ENCODE data around the gene RNF213. TPM values are rescaled to one million over a fixed set of nuclear protein-coding genes. Genes with fewer than 3 reads are reported as not detected.

The RNF213 gene
- total and polyA plus RNA-seq, 4 donors: 18.2 to 104 (median 33.5) TPM

DNA sequence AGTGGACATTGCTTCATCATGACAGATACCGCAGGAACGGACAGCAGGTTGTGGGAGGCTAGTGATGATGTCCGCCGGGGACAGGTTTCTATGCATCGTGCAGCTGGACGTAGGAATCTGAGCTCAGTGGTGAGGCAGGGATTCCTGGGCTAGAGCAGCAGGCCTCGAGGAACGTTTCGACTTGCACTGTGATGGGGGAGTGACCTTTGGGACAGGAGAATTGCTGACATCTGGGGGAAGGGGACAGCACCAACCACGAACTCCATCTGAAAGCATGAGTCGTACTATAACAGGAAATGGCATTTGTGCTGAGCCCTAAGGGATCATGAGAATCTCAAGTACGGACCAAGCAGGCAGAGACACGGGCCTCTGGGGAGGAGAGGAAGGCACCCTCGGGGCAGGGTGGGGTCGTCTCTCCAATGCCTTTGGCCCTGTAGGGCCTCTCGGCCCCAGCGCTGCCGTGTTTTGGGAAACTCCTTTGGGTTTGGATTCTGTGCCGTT is 88.5 kb downstream of the RNF213 start:
- Histone ChIP-seq H3K9ac (ENCODE audit: low read depth in 1 of 2, low read length in 2 of 2) (no peak overlapping the region), H3K4me1 (ENCODE audit: control insufficient read depth in 4 of 4, insufficient read depth in 4 of 4, low read length in 3 of 4) (no peaks in the 10 kb centered on the region), H3K4me3 (ENCODE audit: low read depth in 1 of 3, low read length in 3 of 3) (no peak overlapping the region), H3K36me3 (ENCODE audit: control insufficient read depth in 4 of 4, insufficient read depth in 3 of 4, low read depth in 1 of 4, low read length in 3 of 4) (peaks cover 31 to 97% (median 84%) of the 10 kb centered on the region in 4 donors), H3K27ac (ENCODE audit: low read depth in 1 of 2, low read length in 2 of 2) (no peak overlapping the region), H3K9me3 (ENCODE audit: control insufficient read depth in 4 of 4, low read length in 3 of 4) (no peaks in the 10 kb centered on the region), H3K27me3 (ENCODE audit: control insufficient read depth in 4 of 4, insufficient read depth in 4 of 4, low read length in 3 of 4) (no peaks in the 10 kb centered on the region)
- DNase-seq (ENCODE audit: low spot score): no peak
- 82% methylated on average over 19 of the region's 19 CpGs for WGBS
- TF ChIP-seq RXRA (IDR thresholded peaks at IDR 0.05) (no peak), FOXA2 (IDR thresholded peaks at IDR 0.05) (no peak), GABPA (IDR thresholded peaks at IDR 0.05 in 1 of 2, conservative IDR thresholded peaks at IDR 0.05 in 1 of 2) (no peak), RAD21 (IDR thresholded peaks at IDR 0.05) (no peak), YY1 (IDR thresholded peaks at IDR 0.05) (no peak), NR2F2 (IDR thresholded peaks at IDR 0.05) (no peak), HNF4A (conservative IDR thresholded peaks at IDR 0.05) (no peak), HNF4G (IDR thresholded peaks at IDR 0.05) (no peak), JUND (IDR thresholded peaks at IDR 0.05) (no peak), EGR1 (IDR thresholded peaks at IDR 0.05; ENCODE audit: low read depth in 2 of 2) (no peak)
- TF ChIP-seq, protein P1, sequence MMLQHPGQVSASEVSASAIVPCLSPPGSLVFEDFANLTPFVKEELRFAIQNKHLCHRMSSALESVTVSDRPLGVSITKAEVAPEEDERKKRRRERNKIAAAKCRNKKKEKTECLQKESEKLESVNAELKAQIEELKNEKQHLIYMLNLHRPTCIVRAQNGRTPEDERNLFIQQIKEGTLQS (IDR thresholded peaks at IDR 0.05): no peak
- TF ChIP-seq, protein P2, sequence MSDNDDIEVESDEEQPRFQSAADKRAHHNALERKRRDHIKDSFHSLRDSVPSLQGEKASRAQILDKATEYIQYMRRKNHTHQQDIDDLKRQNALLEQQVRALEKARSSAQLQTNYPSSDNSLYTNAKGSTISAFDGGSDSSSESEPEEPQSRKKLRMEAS (IDR thresholded peaks at IDR 0.05): no peak
- TF ChIP-seq, protein P3, sequence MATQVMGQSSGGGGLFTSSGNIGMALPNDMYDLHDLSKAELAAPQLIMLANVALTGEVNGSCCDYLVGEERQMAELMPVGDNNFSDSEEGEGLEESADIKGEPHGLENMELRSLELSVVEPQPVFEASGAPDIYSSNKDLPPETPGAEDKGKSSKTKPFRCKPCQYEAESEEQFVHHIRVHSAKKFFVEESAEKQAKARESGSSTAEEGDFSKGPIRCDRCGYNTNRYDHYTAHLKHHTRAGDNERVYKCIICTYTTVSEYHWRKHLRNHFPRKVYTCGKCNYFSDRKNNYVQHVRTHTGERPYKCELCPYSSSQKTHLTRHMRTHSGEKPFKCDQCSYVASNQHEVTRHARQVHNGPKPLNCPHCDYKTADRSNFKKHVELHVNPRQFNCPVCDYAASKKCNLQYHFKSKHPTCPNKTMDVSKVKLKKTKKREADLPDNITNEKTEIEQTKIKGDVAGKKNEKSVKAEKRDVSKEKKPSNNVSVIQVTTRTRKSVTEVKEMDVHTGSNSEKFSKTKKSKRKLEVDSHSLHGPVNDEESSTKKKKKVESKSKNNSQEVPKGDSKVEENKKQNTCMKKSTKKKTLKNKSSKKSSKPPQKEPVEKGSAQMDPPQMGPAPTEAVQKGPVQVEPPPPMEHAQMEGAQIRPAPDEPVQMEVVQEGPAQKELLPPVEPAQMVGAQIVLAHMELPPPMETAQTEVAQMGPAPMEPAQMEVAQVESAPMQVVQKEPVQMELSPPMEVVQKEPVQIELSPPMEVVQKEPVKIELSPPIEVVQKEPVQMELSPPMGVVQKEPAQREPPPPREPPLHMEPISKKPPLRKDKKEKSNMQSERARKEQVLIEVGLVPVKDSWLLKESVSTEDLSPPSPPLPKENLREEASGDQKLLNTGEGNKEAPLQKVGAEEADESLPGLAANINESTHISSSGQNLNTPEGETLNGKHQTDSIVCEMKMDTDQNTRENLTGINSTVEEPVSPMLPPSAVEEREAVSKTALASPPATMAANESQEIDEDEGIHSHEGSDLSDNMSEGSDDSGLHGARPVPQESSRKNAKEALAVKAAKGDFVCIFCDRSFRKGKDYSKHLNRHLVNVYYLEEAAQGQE (IDR thresholded peaks at IDR 0.05): no peak
- TF ChIP-seq, protein P4, sequence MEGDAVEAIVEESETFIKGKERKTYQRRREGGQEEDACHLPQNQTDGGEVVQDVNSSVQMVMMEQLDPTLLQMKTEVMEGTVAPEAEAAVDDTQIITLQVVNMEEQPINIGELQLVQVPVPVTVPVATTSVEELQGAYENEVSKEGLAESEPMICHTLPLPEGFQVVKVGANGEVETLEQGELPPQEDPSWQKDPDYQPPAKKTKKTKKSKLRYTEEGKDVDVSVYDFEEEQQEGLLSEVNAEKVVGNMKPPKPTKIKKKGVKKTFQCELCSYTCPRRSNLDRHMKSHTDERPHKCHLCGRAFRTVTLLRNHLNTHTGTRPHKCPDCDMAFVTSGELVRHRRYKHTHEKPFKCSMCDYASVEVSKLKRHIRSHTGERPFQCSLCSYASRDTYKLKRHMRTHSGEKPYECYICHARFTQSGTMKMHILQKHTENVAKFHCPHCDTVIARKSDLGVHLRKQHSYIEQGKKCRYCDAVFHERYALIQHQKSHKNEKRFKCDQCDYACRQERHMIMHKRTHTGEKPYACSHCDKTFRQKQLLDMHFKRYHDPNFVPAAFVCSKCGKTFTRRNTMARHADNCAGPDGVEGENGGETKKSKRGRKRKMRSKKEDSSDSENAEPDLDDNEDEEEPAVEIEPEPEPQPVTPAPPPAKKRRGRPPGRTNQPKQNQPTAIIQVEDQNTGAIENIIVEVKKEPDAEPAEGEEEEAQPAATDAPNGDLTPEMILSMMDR (IDR thresholded peaks at IDR 0.05; ENCODE audit: low read depth, low read length, missing input control): no peak
- TF ChIP-seq, protein P5, sequence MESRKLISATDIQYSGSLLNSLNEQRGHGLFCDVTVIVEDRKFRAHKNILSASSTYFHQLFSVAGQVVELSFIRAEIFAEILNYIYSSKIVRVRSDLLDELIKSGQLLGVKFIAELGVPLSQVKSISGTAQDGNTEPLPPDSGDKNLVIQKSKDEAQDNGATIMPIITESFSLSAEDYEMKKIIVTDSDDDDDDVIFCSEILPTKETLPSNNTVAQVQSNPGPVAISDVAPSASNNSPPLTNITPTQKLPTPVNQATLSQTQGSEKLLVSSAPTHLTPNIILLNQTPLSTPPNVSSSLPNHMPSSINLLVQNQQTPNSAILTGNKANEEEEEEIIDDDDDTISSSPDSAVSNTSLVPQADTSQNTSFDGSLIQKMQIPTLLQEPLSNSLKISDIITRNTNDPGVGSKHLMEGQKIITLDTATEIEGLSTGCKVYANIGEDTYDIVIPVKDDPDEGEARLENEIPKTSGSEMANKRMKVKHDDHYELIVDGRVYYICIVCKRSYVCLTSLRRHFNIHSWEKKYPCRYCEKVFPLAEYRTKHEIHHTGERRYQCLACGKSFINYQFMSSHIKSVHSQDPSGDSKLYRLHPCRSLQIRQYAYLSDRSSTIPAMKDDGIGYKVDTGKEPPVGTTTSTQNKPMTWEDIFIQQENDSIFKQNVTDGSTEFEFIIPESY (IDR thresholded peaks at IDR 0.05): no peak

DNA sequence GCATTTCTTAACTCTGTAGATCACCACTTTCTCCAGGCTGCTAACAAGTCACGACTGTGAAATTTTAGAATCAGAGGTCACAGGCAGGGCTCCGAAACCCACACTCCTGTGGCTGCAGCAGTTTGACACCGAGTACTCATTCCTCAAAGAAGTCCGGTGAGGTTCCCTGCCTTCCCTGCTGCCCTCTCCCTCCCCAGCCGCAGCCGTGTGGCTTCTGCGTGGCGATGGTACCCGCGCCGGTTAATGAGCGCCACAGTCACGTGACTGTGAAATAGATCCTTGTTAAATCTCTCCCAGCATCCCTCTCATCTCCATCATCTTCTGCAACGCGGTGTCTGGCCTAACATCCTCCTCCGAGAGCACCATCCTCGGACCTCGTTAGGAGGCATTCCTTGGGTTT is 89.1 kb downstream of the RNF213 start:
- H3K9me3 ChIP-seq (ENCODE audit: control insufficient read depth in 4 of 4, low read length in 3 of 4): no peaks in the 10 kb centered on the region
- H3K36me3 ChIP-seq (ENCODE audit: control insufficient read depth in 4 of 4, insufficient read depth in 3 of 4, low read depth in 1 of 4, low read length in 3 of 4): peaks cover 35 to 97% (median 84%) of the 10 kb centered on the region in 4 donors
- H3K9ac ChIP-seq (ENCODE audit: low read depth in 1 of 2, low read length in 2 of 2): no peak overlapping the region
- H3K4me1 ChIP-seq (ENCODE audit: control insufficient read depth in 4 of 4, insufficient read depth in 4 of 4, low read length in 3 of 4): no peaks in the 10 kb centered on the region
- no peak overlapping the region for H3K4me3 ChIP-seq (ENCODE audit: low read depth in 1 of 3, low read length in 3 of 3)
- no peaks in the 10 kb centered on the region for H3K27me3 ChIP-seq (ENCODE audit: control insufficient read depth in 4 of 4, insufficient read depth in 4 of 4, low read length in 3 of 4)
- H3K27ac ChIP-seq (ENCODE audit: low read depth in 1 of 2, low read length in 2 of 2): no peak overlapping the region
- 97% methylated on average over 18 of the region's 18 CpGs for WGBS
- no peak for DNase-seq (ENCODE audit: low spot score)
- TF ChIP-seq SP1 (IDR thresholded peaks at IDR 0.05): no peak
- TF ChIP-seq JUND (IDR thresholded peaks at IDR 0.05): no peak
- TF ChIP-seq HNF4A (conservative IDR thresholded peaks at IDR 0.05): no peak
- TF ChIP-seq, protein P3 (IDR thresholded peaks at IDR 0.05): no peak
- TF ChIP-seq, protein P1 (IDR thresholded peaks at IDR 0.05): no peak
- TF ChIP-seq FOXA1 (IDR thresholded peaks at IDR 0.05): no peak
- TF ChIP-seq TAF1 (conservative IDR thresholded peaks at IDR 0.05): no peak
- no peak for TF ChIP-seq YY1 (IDR thresholded peaks at IDR 0.05)
- TF ChIP-seq RXRA (IDR thresholded peaks at IDR 0.05): no peak
- no peak for TF ChIP-seq GABPA (IDR thresholded peaks at IDR 0.05 in 1 of 2, conservative IDR thresholded peaks at IDR 0.05 in 1 of 2)
- no peak for TF ChIP-seq FOXA2 (IDR thresholded peaks at IDR 0.05)

All from liver (tissue), 9 donors.